ENCODE measurements around the gene STAT2.

DNA sequence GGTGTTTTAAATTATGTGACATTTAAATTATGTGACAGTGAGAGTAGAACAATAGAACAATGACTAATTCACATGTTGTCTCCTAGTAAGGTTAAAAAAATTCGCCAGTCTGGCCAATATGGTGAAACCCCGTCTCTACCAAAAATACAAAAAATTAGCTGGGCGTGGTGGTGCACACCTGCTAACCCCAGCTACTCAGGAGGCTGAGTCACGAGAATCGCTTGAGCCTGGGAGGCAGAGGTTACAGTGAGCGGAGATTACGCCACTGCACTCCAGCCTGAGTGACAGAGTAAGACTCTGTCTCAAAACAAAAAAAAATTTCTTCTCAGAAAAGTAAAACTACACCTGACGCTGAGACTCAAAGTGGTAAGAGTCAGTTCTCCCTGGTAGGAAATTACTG is 62.5 kb downstream of the STAT2 start:
- TF ChIP-seq EZH2 (optimal IDR thresholded peaks at IDR 0.05; ENCODE audit: low read depth, low read length) = no peak
- TF ChIP-seq, protein P1, sequence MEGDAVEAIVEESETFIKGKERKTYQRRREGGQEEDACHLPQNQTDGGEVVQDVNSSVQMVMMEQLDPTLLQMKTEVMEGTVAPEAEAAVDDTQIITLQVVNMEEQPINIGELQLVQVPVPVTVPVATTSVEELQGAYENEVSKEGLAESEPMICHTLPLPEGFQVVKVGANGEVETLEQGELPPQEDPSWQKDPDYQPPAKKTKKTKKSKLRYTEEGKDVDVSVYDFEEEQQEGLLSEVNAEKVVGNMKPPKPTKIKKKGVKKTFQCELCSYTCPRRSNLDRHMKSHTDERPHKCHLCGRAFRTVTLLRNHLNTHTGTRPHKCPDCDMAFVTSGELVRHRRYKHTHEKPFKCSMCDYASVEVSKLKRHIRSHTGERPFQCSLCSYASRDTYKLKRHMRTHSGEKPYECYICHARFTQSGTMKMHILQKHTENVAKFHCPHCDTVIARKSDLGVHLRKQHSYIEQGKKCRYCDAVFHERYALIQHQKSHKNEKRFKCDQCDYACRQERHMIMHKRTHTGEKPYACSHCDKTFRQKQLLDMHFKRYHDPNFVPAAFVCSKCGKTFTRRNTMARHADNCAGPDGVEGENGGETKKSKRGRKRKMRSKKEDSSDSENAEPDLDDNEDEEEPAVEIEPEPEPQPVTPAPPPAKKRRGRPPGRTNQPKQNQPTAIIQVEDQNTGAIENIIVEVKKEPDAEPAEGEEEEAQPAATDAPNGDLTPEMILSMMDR (IDR thresholded peaks at IDR 0.05; ENCODE audit: low read length) = no peak
